ENCODE data around the gene TEN1. TPM values are rescaled to one million over a fixed set of nuclear protein-coding genes. Genes with fewer than 3 reads are reported as not detected.

The TEN1 gene
- total RNA-seq, 3 donors from 2014 or later (not counting 1 experiment from before 2014, with no cell fraction given), result 23.0 to 30.7 (median 24.3) TPM

- intact Hi-C loops (cut with micrococcal nuclease), result no loop called here
- Histone ChIP-seq H3K4me1 (ENCODE audit: control insufficient read depth, insufficient read depth, low read length) (no peaks in the 10 kb centered on the region), H3K27ac (ENCODE audit: low read length) (no peak overlapping the region), H3K36me3 (ENCODE audit: control insufficient read depth, insufficient read depth, low read length) (no peaks in the 10 kb centered on the region), H3K9me3 (ENCODE audit: control insufficient read depth, insufficient read depth, low read length) (no peaks in the 10 kb centered on the region), H3K27me3 (ENCODE audit: control insufficient read depth, insufficient read depth, low read length) (no peaks in the 10 kb centered on the region), H3K4me3 (ENCODE audit: low read length) (no peak overlapping the region)
- DNase-seq (no peak), ATAC-seq (no peak)
- no peaks in the 10 kb centered on the region for H3K4me1 Mint-ChIP-seq
- H3K27ac Mint-ChIP-seq, result no peak overlapping the region
- H3K4me3 Mint-ChIP-seq, result no peak overlapping the region
- H3K36me3 Mint-ChIP-seq, result no peaks in the 10 kb centered on the region
- H3K9me3 Mint-ChIP-seq, result no peaks in the 10 kb centered on the region
- H3K27me3 Mint-ChIP-seq (ENCODE audit: low read depth in 2 of 2), result no peaks in the 10 kb centered on the region
- WGBS (ENCODE audit: insufficient coverage), result 96% methylated on average over 36 of the region's 36 CpGs
- TF ChIP-seq, protein P1, sequence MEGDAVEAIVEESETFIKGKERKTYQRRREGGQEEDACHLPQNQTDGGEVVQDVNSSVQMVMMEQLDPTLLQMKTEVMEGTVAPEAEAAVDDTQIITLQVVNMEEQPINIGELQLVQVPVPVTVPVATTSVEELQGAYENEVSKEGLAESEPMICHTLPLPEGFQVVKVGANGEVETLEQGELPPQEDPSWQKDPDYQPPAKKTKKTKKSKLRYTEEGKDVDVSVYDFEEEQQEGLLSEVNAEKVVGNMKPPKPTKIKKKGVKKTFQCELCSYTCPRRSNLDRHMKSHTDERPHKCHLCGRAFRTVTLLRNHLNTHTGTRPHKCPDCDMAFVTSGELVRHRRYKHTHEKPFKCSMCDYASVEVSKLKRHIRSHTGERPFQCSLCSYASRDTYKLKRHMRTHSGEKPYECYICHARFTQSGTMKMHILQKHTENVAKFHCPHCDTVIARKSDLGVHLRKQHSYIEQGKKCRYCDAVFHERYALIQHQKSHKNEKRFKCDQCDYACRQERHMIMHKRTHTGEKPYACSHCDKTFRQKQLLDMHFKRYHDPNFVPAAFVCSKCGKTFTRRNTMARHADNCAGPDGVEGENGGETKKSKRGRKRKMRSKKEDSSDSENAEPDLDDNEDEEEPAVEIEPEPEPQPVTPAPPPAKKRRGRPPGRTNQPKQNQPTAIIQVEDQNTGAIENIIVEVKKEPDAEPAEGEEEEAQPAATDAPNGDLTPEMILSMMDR (IDR thresholded peaks at IDR 0.05), result no peak
These were observed 29.2 kb downstream of the TEN1 start for GRCh38 chr17:76008208-76008607.

DNA sequence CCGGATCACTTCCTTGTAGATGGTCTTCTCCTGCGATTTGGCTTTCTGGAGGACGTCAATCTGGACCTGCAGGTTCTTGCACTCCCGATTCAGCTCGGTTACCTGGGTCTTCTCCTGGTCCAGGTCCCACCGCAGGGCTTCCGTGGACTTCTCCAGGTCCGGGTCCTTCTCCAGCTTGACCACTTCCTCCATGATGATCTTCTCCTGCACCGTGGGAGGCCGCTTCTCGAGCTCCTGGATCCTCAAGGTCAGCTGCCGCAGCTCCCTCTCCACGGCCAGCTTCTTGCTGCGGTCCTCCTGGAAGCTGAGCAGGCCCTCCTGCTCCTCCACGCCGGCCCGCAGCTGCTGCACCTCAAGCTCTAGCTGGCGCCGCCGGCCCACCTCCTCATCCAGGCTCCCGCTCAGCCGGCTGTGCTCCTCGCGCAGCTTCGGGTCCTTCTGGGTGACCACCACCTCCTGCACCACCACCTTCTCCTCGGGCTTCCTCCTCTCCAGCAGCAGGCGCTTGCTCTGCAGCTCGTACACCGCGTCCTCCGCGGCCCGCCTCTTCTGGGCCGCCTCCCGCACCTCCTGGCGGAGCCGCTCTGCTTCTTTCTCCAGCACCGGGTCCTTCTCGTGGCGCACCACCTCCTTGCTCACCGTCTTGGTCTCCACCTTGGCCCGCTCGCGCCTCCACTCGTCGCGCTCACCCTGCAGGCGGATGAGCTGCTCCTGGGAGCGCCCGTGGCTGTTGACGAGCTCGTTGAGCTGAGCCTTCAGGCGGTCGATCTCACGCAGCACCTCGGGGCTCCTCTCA is 29.8 kb downstream of the TEN1 start:
- ATAC-seq, result no peak
- TF ChIP-seq, protein P1 (IDR thresholded peaks at IDR 0.05), result no peak
- 93% methylated on average over 56 of the region's 56 CpGs for WGBS (ENCODE audit: insufficient coverage)

DNA sequence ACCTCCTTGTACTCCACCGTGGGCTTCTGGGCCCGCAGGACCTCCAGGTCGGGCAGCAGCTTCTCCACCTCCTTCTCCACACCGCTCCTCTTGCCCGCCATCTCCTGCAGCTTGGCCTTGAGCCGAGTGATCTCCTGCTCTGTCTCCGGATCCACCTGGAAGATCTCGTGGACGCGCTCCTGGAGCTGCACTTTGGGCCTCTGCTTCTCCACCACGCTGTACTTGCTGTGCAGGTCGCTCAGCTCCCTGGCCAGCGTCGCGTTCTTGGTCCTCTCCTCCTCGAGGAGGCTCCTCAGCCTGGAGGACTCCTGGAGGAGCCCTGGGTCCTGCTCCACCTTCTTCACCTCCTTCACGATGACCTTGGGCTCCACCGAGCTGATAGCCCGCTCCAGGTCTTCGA is 30.4 kb downstream of the TEN1 start:
- no peaks in the 10 kb centered on the region for H3K27me3 ChIP-seq (ENCODE audit: control insufficient read depth, insufficient read depth, low read length)
- no peak overlapping the region for H3K27ac ChIP-seq (ENCODE audit: low read length)
- intact Hi-C loops (cut with micrococcal nuclease), result no loop called here
- Mint-ChIP-seq H3K9me3 (no peaks in the 10 kb centered on the region), H3K4me1 (peaks cover 0 to 7% of the 10 kb centered on the region in 2 donors), H3K4me3 (no peak overlapping the region), H3K27me3 (ENCODE audit: low read depth in 2 of 2) (no peaks in the 10 kb centered on the region), H3K36me3 (no peaks in the 10 kb centered on the region), H3K27ac (peak overlapping the region in 1 of 2 donors; percentile 32)
- H3K9me3 ChIP-seq (ENCODE audit: control insufficient read depth, insufficient read depth, low read length), result no peaks in the 10 kb centered on the region
- no peak overlapping the region for H3K4me3 ChIP-seq (ENCODE audit: low read length)
- WGBS (ENCODE audit: insufficient coverage), result 94% methylated on average over 20 of the region's 20 CpGs
- DNase-seq, result no peak
- no peak for ATAC-seq
- TF ChIP-seq, protein P1 (IDR thresholded peaks at IDR 0.05), result no peak
- peaks cover 6% of the 10 kb centered on the region for H3K4me1 ChIP-seq (ENCODE audit: control insufficient read depth, insufficient read depth, low read length)
- H3K36me3 ChIP-seq (ENCODE audit: control insufficient read depth, insufficient read depth, low read length), result no peaks in the 10 kb centered on the region

More for the DNA sequence above, 29.8 kb downstream of the TEN1 start:
- Mint-ChIP-seq H3K27me3 (ENCODE audit: low read depth in 2 of 2) (no peaks in the 10 kb centered on the region), H3K36me3 (no peaks in the 10 kb centered on the region), H3K9me3 (no peaks in the 10 kb centered on the region), H3K4me3 (no peak overlapping the region), H3K4me1 (peaks cover 0 to 2% of the 10 kb centered on the region in 2 donors), H3K27ac (peak overlapping the region in 1 of 2 donors; percentile 32)
- Histone ChIP-seq H3K27ac (ENCODE audit: low read length) (no peak overlapping the region), H3K9me3 (ENCODE audit: control insufficient read depth, insufficient read depth, low read length) (no peaks in the 10 kb centered on the region), H3K36me3 (ENCODE audit: control insufficient read depth, insufficient read depth, low read length) (no peaks in the 10 kb centered on the region), H3K4me1 (ENCODE audit: control insufficient read depth, insufficient read depth, low read length) (peaks cover under 1% of the 10 kb centered on the region), H3K27me3 (ENCODE audit: control insufficient read depth, insufficient read depth, low read length) (no peaks in the 10 kb centered on the region), H3K4me3 (ENCODE audit: low read length) (no peak overlapping the region)
- intact Hi-C loops (cut with micrococcal nuclease), result no loop called here
- DNase-seq, result no peak
